ENCODE results near the gene CFAP221. TPM values are rescaled to one million over a fixed set of nuclear protein-coding genes. Genes with fewer than 3 reads are reported as not detected.
A peak's percentile ranks its signal among the peaks of the same experiment; 100 is the strongest.

Gene CFAP221
- polyA plus RNA-seq, 2 of the 4 experiments (the other 2 are of a cell fraction) = 0.17 to 0.30 TPM

- Histone ChIP-seq H3K4me1 (peaks cover 13% of the 10 kb centered on the region), H3K27ac (peak overlapping the region; percentile 88 to 92), H3K9me3 (no peaks in the 10 kb centered on the region), H3K4me2 (peak overlapping the region; percentile 94), H3K4me3 (peak overlapping the region; percentile 88)
- ATAC-seq (no peak), FAIRE-seq (no peak), DNase-seq (ENCODE audit: low read depth in 1 of 2, low spot score in 1 of 2) (no peak)
- WGBS (ENCODE audit: missing lambda C conversion rate) = 1% methylated on average over 9 of the region's 9 CpGs
- CTCF ChIA-PET = interaction anchor here (1.2 kb wide), 1 partner anchor 39 kb away, joined by 6 read pairs; no protein-coding TSS in a partner anchor
- TF ChIP-seq BHLHE40 (IDR thresholded peaks at IDR 0.05; ENCODE audit: low read depth, low read length) = no peak
- peak; percentile 65; the same call in 1 of the 2 replicates for TF ChIP-seq PHF8 (IDR thresholded peaks at IDR 0.05; ENCODE audit: borderline replicate concordance, low read depth)
- POLR2A ChIA-PET = interaction anchor here (0.6 to 1.2 kb wide), 8 partner anchors 13 to 1399 kb away, joined by 3 to 11 read pairs (median 4); partner anchors contain the start of genes PTPN4 and TMEM185B
These were observed 135.2 kb downstream of the CFAP221 start for GRCh38 chr2:119679526-119679837.

DNA sequence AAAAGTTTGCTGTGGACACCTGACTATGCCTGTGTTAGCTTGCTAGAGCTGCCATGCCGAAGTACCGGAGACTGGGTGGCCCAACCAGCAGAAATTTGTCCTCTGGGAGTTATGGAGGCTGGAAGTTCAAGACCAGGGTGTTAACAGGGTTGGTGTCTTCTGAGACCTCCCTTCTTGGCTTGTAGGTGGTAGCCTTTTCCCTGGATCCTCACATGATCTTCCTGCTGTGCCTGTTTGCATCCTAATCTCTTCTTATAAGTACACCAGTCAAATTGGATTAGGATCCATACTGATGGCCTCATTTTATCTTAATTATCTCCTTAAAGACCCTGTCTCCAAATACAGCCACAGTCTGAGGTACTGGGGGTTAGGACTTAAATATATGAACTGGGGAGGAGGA, 135.6 kb downstream of the CFAP221 start:
- no peak for TF ChIP-seq NR3C1 (IDR thresholded peaks at IDR 0.05)
- no peak for TF ChIP-seq POLR2AphosphoS2 (conservative IDR thresholded peaks at IDR 0.05; ENCODE audit: low read length)
- TF ChIP-seq, protein P1, sequence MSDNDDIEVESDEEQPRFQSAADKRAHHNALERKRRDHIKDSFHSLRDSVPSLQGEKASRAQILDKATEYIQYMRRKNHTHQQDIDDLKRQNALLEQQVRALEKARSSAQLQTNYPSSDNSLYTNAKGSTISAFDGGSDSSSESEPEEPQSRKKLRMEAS (IDR thresholded peaks at IDR 0.05) = no peak
- TF ChIP-seq CBX2 (IDR thresholded peaks at IDR 0.05; ENCODE audit: borderline replicate concordance, low read depth) = no peak
- TF ChIP-seq, protein P2, sequence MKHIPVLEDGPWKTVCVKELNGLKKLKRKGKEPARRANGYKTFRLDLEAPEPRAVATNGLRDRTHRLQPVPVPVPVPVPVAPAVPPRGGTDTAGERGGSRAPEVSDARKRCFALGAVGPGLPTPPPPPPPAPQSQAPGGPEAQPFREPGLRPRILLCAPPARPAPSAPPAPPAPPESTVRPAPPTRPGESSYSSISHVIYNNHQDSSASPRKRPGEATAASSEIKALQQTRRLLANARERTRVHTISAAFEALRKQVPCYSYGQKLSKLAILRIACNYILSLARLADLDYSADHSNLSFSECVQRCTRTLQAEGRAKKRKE (CRISPR knock-in tag; IDR thresholded peaks at IDR 0.05; ENCODE audit: low read depth) = no peak
- TF ChIP-seq, protein P3, sequence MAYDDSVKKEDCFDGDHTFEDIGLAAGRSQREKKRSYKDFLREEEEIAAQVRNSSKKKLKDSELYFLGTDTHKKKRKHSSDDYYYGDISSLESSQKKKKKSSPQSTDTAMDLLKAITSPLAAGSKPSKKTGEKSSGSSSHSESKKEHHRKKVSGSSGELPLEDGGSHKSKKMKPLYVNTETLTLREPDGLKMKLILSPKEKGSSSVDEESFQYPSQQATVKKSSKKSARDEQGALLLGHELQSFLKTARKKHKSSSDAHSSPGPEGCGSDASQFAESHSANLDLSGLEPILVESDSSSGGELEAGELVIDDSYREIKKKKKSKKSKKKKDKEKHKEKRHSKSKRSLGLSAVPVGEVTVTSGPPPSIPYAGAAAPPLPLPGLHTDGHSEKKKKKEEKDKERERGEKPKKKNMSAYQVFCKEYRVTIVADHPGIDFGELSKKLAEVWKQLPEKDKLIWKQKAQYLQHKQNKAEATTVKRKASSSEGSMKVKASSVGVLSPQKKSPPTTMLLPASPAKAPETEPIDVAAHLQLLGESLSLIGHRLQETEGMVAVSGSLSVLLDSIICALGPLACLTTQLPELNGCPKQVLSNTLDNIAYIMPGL (CRISPR knock-in tag; IDR thresholded peaks at IDR 0.05; ENCODE audit: borderline replicate concordance) = no peak
- TF ChIP-seq NPAS2 (CRISPR knock-in tag; IDR thresholded peaks at IDR 0.05; ENCODE audit: borderline replicate concordance) = no peak
- TF ChIP-seq RAD21 (conservative IDR thresholded peaks at IDR 0.05 in 1 of 2, IDR thresholded peaks at IDR 0.05 in 1 of 2) = no peak
- TF ChIP-seq TP53 (CRISPR knock-in tag; IDR thresholded peaks at IDR 0.05) = no peak
- TF ChIP-seq PBX3 (IDR thresholded peaks at IDR 0.05) = no peak
- no peak for TF ChIP-seq RNF2 (IDR thresholded peaks at IDR 0.05; ENCODE audit: borderline replicate concordance, low read depth)
- TF ChIP-seq, protein P4, sequence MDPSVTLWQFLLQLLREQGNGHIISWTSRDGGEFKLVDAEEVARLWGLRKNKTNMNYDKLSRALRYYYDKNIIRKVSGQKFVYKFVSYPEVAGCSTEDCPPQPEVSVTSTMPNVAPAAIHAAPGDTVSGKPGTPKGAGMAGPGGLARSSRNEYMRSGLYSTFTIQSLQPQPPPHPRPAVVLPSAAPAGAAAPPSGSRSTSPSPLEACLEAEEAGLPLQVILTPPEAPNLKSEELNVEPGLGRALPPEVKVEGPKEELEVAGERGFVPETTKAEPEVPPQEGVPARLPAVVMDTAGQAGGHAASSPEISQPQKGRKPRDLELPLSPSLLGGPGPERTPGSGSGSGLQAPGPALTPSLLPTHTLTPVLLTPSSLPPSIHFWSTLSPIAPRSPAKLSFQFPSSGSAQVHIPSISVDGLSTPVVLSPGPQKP (IDR thresholded peaks at IDR 0.05; ENCODE audit: low read depth, low read length) = no peak
- TF ChIP-seq MAFK (IDR thresholded peaks at IDR 0.05; ENCODE audit: partially characterized antibody) = no peak
- no peak for TF ChIP-seq CBX8 (IDR thresholded peaks at IDR 0.05)
- TF ChIP-seq BHLHE40 (IDR thresholded peaks at IDR 0.05; ENCODE audit: low read depth, low read length) = no peak
- TF ChIP-seq CHD4 (IDR thresholded peaks at IDR 0.05; ENCODE audit: borderline replicate concordance) = no peak
- TF ChIP-seq HOXB5 (CRISPR knock-in tag; IDR thresholded peaks at IDR 0.05) = no peak
- no peak for TF ChIP-seq EP300 (IDR thresholded peaks at IDR 0.05)
- no peaks in the 10 kb centered on the region for H3K9me3 ChIP-seq
- peak overlapping the region; percentile 94 for H3K4me2 ChIP-seq
- H3K4me1 ChIP-seq = peaks cover 13% of the 10 kb centered on the region
- no peak for DNase-seq (ENCODE audit: low read depth in 1 of 2, low spot score in 1 of 2)
- no peak for ATAC-seq
- ChIA-PET POLR2A (no interaction called here), CTCF (no interaction called here)
- H3K27ac ChIP-seq = peak overlapping the region; percentile 88 to 92
- WGBS (ENCODE audit: missing lambda C conversion rate) = 43% methylated on average over 2 of the region's 2 CpGs
- peak overlapping the region; percentile 88 for H3K4me3 ChIP-seq
- no peak for FAIRE-seq

Measured in A549 (cell line).